HUES6 (cell line): Measurements from ENCODE around the gene LAPTM5.
"Not testable (repeated sequence)": the region's sequence is repeated elsewhere in the genome, so short reads cannot be mapped to it uniquely, and the experiment has no call there.

Experiments
- H3K27ac ChIP-seq: 2 replicates; pipeline ENCODE4 v1.7.0; 2013; ENCODE audit warnings: low read depth, mild to moderate bottlenecking, low read length, inconsistent platforms
- H3K27me3 ChIP-seq: 2 replicates; pipeline ENCODE4 v1.6.1; 2013; ENCODE audit warnings: low read length; ENCODE audit not compliant: control insufficient read depth, insufficient read depth
- H3K36me3 ChIP-seq: 2 replicates; pipeline ENCODE4 v1.6.1; 2013; ENCODE audit warnings: low read length; ENCODE audit not compliant: control insufficient read depth, insufficient read depth
- H3K4me1 ChIP-seq: 2 replicates; pipeline ENCODE4 v1.6.1; 2013; ENCODE audit warnings: low read length; ENCODE audit not compliant: control insufficient read depth, insufficient read depth
- H3K4me3 ChIP-seq: 2 replicates; pipeline ENCODE4 v1.5.1; 2013; ENCODE audit warnings: low read depth, low read length
- H3K9ac ChIP-seq: one replicate; pipeline ENCODE4 v1.6.1; 2013; ENCODE audit warnings: mild to moderate bottlenecking, low read length
- H3K9me3 ChIP-seq: 2 replicates; pipeline ENCODE4 v1.6.1; 2013; ENCODE audit warnings: low read depth, low read length; ENCODE audit not compliant: control insufficient read depth, insufficient read depth

Gene LAPTM5

DNA sequence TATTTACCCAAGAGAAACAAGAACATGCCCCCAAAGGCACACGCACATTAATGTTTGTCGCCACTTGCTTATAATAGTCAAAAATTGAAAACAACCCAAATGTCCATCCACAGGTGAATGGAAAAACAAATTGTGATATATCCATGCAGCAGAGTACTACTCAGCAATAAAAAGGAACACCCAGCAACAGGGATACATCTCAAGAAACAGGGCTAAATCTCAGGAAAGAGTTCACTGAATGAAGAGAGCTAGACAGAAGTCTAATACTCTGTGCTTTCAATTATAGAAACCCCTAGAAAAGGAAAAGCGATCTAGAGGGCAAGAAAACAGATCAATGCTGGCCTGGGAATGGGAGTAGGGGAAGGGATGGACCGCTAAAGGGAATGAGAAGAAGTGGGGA, 36.7 kb upstream of the LAPTM5 start:
- Histone ChIP-seq H3K4me3 (no peak overlapping the region), H3K4me1 (peaks cover 10% of the 10 kb centered on the region; the same call in 1 of the 2 replicates), H3K27ac (no peak overlapping the region), H3K9ac (no peak overlapping the region), H3K36me3 (no peaks in the 10 kb centered on the region), H3K27me3 (no peaks in the 10 kb centered on the region), H3K9me3 (no peaks in the 10 kb centered on the region)

DNA sequence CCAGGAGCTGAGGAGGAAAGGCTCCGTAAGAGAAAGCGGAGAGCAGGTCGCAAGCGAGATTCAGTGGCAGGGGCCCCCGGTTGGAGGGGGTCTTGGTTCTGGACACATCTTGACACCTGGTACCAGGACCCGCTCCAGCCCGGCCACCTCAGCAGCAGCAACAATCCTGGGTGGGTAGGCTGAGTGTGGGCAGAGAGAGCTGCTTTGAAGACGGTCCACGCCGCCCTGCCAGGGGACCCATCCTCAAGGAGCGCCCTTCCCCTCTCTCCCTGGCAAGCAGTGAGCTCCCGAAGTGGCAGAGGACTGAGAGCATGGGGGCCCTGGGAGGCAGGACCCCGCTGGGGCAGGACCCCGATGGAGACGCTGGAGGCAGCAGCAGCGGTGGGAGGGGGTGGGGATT, 35.6 kb upstream of the LAPTM5 start:
- Histone ChIP-seq H3K4me3 (no peak overlapping the region), H3K9ac (no peak overlapping the region), H3K4me1 (peaks cover 6% of the 10 kb centered on the region; the same call in 1 of the 2 replicates), H3K27ac (no peak overlapping the region), H3K9me3 (no peaks in the 10 kb centered on the region), H3K36me3 (no peaks in the 10 kb centered on the region), H3K27me3 (no peaks in the 10 kb centered on the region)

DNA sequence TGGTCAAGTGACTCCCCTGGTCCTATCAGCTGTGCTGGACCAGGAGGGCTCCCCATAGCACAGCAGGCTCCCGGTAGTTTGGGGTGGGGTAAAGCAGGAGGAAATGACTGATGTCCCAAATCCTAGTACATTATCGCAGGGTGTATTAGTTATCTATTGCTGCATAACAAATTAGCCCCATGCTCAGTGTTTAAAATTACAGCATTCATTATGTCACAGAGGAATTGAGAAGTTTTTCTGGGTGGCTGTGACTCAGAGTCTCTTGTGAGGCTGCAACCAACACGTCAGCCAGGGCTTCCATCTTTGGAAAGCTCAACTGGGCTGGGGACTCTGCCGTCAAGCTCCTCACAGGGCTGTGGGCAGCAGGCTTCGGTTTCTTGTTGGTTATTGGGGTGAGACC, 34.3 kb upstream of the LAPTM5 start:
- no peak overlapping the region for H3K4me3 ChIP-seq
- no peak overlapping the region for H3K9ac ChIP-seq
- no peaks in the 10 kb centered on the region for H3K4me1 ChIP-seq
- H3K9me3 ChIP-seq = no peaks in the 10 kb centered on the region
- H3K36me3 ChIP-seq = no peaks in the 10 kb centered on the region
- H3K27ac ChIP-seq = no peak overlapping the region
- no peaks in the 10 kb centered on the region for H3K27me3 ChIP-seq

DNA sequence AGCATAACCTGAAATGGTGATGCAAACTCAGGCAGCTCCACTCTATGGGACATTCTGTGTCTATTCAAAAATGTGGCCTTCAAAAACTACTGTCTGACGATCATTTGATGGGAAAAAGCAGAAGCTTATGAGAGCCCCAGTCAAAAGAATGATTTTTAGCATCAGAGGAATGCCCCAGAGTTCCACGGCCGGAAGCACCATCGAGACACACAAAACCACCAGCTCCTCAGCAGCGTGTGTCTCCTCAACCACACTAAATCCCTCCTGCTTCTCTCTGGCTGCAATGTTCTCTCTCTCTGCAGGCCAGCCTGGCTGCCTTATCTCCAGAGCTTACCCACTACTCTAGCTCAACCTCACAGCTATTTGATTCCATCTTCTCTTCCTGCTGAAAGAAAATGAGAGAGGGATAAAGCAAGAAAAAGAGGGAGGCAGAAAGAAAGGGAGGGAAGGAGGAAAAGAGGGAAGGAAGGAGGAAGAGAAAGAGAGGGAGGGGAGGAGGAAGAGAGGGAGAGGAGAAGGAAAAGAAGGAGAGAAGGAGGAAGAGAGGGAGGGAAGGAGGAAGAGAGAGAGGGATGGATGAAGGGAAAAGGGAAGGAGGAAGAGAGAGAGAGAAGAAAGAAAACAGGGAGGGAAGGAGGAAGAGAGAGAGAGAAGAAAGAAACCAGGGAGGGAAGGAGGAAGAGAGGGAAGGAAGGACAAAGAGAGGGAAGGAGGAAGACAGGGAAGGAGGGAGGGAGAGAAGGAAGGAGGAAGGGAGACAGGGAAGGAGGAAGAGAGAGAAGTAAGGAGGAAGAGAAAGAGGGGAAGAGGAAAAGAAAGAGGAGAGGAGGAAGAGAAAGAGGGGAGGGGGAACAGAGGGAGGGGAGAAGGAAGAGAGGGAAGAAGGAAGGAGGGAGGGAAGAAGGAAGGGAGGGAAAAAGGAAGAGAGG, 33.5 kb upstream of the LAPTM5 start:
- no peaks in the 10 kb centered on the region for H3K36me3 ChIP-seq
- no peaks in the 10 kb centered on the region for H3K27me3 ChIP-seq
- H3K4me3 ChIP-seq = no peak overlapping the region
- H3K9me3 ChIP-seq = no peaks in the 10 kb centered on the region
- no peaks in the 10 kb centered on the region for H3K4me1 ChIP-seq
- H3K9ac ChIP-seq = no peak overlapping the region
- no peak overlapping the region for H3K27ac ChIP-seq

- not testable (repeated sequence) for H3K9me3 ChIP-seq, H3K27ac ChIP-seq, H3K27me3 ChIP-seq, H3K4me3 ChIP-seq, H3K4me1 ChIP-seq, H3K9ac ChIP-seq, H3K36me3 ChIP-seq
Measured at GRCh38 chr1:30790256-30790525, 32.6 kb upstream of the LAPTM5 start.

DNA sequence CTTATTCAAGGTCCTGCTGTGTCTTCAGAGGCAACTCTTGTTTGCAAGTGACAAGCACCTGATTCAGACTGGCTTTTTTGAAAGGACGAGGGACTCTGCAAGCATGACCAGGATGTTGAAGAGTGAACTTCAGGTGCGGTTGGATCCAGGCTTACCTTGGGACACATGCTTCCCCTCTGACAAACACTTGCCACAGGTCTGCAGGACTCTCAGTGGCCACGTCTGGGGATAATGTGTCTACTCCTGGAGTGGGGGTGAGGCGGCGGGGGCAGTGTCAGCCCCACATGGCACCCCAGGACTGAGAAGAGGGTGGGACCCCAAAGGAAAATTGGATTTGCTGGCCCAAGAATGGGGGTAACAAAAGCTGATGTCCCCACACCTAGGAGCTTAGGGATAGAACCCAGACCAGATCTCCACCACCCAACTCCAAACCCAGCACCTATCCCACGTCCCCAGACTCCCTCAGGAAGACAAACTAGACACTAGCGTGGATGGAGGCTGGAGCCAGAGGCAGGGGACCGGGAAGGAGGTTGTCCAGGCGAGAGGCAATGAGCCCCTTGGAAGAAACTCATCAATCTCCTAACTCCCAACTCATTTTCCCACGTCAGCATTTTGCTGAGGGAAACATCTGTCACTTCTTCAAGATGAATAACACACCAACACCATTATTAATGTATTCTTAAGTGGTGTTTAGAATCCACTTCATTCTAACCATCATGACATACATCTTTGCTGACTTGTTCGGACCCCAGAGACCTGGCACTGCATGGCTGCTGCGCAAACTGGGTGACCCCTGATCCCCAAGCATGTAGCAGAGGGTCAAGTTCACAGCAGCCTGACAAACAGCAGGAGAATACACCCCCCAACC, 32.0 kb upstream of the LAPTM5 start:
- Histone ChIP-seq H3K4me1 (no peaks in the 10 kb centered on the region), H3K27me3 (no peaks in the 10 kb centered on the region), H3K36me3 (no peaks in the 10 kb centered on the region), H3K27ac (no peak overlapping the region), H3K9me3 (no peaks in the 10 kb centered on the region), H3K4me3 (no peak overlapping the region), H3K9ac (no peak overlapping the region)

DNA sequence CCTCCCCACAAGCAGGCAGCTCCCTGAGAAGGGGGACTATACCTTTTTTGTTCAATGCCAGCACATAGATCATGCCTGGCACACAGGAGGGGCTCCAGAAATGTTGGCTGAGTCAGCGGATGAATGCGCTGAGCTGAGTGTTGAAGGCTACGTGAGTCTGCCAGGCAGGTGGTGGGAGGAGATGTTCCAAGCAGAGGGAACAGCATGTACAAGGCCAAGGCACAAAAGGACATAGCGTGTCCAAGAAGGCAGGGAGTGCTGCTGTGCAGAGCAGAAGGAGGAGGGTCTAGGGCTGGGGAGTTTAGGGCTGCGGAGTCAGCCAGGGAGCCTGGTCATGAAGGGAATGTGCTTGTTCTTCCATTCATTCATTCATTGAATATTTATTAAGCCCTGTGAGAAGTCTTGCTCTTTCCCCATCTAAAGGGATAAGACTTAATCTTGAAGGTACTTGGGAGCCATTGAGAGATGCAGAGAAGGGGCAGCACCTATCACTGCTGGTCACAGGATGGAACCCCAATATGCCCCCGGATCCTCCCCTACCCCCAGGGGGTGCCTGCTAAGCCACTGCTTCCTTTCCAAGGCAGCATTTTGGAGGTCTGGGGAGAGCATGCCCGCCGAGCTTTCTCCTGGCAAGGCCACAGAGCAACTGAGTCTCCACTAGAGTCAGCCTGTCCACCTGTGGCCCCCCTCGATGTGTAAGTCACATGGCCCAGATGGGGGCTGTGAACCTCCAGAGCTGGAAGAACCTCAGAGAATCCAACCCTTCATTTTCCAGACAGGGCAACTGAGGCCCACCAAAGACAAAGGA, 31.2 kb upstream of the LAPTM5 start:
- no peak overlapping the region for H3K27ac ChIP-seq
- no peaks in the 10 kb centered on the region for H3K9me3 ChIP-seq
- no peaks in the 10 kb centered on the region for H3K27me3 ChIP-seq
- no peak overlapping the region for H3K4me3 ChIP-seq
- no peak overlapping the region for H3K9ac ChIP-seq
- no peaks in the 10 kb centered on the region for H3K4me1 ChIP-seq
- no peaks in the 10 kb centered on the region for H3K36me3 ChIP-seq

GRCh38 chr1:30787856-30788495, 30.4 kb upstream of the LAPTM5 start:
- Histone ChIP-seq H3K36me3 (no peaks in the 10 kb centered on the region), H3K4me1 (peaks cover 6% of the 10 kb centered on the region), H3K9me3 (no peaks in the 10 kb centered on the region), H3K27ac (no peak overlapping the region), H3K4me3 (no peak overlapping the region), H3K9ac (no peak overlapping the region), H3K27me3 (no peaks in the 10 kb centered on the region)

DNA sequence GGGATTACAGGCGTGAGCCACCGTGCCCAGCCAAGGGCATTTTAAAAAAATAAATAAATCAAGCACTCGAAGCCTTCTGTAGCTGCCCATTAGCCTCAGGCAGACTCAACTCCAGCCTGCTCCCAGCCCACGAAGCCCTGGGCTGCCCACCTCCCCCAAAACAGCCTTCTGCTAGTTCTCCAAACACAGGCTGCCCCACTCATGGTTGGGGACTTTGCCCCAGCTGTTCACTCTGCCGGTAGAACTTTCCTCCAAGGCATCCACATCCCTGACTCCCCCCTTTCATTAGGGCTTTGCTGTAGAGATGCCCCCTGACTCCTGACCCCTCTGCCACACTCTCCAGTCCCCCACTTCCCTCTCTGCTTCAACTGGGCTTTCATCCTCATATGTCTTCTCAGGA, 29.7 kb upstream of the LAPTM5 start:
- H3K9me3 ChIP-seq = no peaks in the 10 kb centered on the region
- H3K4me3 ChIP-seq = no peak overlapping the region
- no peak overlapping the region for H3K27ac ChIP-seq
- H3K36me3 ChIP-seq = no peaks in the 10 kb centered on the region
- H3K9ac ChIP-seq = no peak overlapping the region
- peaks cover 10% of the 10 kb centered on the region for H3K4me1 ChIP-seq
- H3K27me3 ChIP-seq = no peaks in the 10 kb centered on the region

DNA sequence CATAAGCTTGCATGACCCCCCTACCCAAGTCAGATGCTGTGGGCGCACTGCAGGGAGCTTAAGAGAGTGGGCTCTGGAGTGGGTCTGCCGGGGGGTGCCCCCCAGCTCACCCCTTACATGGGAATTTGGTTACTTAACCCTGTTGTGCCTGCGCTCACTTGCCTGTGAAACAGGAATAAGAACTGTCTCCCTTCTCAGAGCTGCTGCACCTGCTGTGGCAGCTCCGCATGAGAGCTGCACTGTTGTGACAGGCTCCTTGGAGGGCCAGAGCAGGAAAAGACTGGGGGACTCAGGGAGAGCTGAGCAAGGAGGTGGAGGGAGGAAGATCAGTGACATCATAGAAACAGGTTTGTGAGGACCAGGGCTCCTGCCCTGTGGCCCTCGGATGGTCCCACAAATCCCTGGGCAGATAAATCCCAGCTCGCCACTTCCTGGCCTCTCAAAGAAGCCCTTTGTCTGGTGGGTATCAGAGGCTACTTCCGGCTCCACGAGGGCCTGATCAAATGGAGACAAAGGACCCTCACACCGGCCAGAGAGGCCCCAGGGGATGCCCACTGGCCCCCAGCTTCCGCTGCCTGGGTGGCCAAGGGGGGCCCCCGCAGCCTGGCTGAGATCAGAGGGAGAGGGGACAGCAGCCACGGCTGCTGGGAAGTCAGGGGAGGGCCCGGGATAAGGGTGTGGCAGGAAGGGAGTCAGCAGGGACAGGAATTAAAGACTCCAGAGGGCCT, 28.9 kb upstream of the LAPTM5 start:
- Histone ChIP-seq H3K27me3 (no peaks in the 10 kb centered on the region), H3K27ac (no peak overlapping the region), H3K4me1 (peaks cover 10% of the 10 kb centered on the region), H3K36me3 (no peaks in the 10 kb centered on the region), H3K9ac (no peak overlapping the region), H3K9me3 (no peaks in the 10 kb centered on the region), H3K4me3 (no peak overlapping the region)
